ENCODE measurements around the gene MRS2.
A peak's percentile ranks its signal among the peaks of the same experiment; 100 is the strongest.
"Not testable (repeated sequence)": the region's sequence is repeated elsewhere in the genome, so short reads cannot be mapped to it uniquely, and the experiment has no call there.

The MRS2 gene

DNA sequence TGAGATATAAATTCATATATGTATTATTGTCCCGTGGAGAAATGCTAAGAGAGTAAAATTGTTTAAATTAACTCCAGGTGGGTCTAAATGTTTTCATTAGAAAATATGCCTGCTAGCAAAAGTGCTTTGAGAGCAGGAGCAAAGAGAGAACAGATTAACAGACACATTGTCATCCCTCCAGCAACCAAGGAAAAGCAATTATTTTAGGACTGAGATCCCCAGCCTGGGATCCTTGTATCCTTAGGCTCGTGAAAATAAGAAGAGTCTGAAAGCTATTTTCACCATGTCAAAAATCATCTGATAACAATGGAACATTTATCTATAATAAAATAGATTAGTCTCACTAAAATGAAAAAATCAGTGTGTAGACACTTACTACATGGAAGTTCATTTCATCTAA is 11.5 kb upstream of the MRS2 start:
- no peak for DNase-seq

DNA sequence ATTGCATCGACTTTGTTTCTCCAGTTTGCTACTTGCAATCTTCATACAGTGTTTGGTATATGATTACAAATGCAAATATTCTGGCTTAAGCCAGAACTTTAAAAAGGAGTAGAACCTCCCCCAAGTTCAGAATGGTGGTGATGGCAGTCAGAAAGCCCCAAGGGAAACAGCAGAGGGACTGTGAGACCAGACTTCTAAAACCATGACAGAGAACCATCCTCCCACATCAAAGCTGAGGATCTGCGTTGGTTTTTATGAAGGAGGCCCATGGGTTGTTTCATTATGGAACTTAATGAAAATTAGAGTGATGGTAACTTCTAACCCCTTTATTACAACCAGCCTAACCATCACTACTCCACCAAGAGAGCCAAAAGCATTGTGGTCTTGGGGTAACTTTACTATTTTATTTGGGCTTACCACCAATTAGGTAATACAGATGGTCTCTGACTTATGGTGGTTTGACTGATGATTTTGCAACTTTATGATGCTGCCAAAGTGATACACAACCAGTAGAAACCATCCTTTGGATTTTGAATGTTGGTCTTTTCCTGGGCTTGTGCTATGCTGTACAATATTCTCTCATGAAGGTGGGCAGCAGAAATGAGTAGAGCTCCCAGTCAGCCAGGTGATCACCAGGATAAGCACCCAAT is 10.9 kb upstream of the MRS2 start:
- no peak for DNase-seq

DNA sequence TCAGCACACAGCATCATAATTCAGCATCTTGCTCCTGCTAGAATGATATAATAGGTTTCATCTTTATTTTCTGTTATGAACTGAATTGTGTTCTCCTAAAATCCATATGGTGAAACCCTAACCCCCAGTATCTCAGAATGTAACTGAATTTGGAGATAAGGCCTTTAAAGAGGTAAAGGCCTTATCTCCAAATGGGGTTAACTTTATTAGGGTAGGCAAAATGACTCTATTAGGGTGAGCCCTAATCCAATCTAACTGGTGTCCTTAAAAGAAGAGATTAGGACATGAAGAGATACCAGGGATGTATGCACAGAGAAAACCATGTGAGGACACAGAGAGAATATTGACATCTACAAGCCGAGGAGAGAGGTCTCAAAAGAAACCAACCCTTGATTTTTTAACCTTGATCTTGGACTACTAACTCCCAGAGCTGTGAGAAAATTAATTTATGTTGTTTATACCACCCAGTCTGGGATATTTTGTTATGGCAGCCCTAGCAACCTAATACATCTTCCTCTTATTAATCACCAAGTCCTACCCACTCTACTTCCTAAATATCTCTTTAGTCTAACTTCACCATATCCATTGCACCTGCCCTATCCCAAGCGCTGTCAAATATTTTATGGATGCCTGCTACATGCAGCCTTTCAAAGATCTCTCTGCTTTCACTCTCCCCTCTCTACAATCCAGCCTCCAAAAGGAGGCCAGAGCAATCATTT is 8.5 kb upstream of the MRS2 start:
- DNase-seq = no peak

DNA sequence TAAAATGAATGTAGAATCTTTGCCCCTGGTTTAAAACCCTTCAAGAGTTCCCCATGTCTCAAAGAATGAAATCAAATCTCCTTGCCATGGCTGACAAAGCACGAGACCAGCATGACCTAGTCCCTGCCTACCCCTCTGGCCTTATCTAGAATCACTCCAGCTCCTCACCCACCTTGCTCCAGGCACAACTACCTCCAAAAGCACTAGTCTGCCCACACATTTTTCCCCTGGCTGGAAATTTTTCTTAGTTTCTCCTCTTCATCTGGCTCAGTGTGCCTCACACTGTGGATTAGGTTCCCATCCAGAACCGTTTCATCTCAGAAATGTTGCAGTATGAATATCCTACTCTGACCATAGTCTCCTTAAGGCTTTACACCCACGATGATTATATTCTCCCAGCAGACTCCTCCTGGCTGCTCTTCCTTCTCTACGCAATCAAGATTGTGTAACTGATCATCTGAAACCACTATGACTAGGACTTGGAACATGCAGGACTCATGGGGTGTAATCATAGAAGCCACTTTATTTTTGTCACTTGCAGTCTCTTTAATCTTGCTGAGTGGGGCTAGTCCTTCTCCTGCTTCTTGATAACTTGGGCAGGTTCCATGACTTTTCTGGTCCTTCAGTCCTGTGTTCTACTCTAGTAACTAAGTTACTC is 7.8 kb upstream of the MRS2 start:
- no peak for DNase-seq

DNA sequence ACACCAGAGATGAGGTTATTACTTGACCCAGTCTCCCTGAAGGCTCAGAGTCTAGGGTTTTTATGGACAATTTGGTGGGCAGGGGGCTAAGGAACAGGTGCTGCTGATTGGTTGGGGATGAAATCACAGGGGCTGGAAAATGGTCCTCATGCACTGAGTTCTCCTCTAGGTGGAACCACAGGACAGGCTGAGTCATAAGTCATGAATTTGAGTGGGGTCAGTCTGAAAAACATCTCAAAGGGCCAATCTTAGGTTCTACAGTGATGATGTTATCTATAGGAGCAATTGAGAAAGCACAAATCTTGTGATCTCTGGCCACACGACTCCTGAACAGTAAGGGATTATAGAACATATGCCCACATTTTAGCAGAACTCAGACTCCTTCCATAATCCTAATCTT is 5.9 kb upstream of the MRS2 start:
- no peak for DNase-seq

DNA sequence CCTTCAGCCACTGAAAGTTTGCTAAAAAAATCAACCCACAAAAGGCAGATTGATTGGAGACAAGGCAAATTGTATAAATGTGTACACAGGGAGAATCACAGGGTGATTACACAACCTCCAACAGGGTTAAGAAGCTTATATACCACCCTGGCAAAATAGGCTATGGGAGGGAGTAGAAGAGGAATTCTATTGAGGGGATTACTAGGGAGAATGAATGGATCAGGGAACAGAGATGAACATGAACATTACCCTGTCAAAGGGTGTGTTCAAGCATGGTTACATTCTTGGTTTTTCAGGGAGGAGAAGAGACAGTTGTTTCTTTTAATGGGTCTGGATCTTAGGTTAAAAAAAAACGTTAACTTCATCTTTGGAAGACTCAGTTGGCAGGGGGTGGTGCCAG is 5.1 kb upstream of the MRS2 start:
- DNase-seq = no peak

DNA sequence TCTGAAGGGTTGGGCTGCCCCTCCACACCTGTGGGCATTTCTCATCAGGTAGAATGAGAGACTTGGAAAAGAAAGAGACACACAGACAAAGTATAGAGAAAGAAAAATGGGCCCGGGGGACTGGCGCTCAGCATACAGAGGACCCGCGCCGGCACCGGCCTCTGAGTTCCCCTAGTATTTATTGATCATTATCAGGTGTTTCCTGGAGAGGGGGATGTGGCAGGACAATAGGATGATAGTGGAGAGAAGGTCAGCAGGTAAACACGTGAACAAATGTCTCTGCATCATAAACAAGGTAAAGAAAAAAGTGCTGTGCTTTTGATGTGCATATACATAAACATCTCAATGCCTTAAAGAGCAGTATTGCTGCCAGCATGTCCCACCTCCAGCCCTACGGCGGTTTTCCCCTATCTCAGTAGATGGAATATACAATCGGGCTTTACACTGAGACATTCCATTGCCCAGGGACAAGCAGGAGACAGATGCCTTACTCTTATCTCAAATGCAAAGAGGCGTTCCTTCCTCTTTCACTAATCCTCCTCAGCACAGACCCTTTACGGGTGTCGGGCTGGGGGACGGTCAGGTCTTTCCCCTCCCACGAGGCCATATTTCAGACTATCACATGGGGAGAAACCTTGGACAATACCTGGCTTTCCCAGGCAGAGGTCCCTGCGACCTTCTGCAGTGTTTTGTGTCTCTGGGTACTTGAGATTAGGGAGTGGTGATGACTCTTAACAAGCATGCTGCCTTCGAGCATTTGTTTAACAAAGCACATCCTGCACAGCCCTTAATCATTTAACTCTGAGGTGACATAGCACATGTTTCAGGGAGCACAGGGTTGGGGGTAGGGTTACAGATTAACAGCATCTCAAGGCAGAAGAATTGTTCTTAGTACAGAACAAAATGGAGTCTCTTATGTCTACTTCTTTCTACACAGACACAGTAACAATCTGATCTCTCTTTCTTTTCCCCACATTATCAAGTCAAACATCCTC is 2.4 kb upstream of the MRS2 start:
- peak; percentile 11 to 23 for DNase-seq

DNA sequence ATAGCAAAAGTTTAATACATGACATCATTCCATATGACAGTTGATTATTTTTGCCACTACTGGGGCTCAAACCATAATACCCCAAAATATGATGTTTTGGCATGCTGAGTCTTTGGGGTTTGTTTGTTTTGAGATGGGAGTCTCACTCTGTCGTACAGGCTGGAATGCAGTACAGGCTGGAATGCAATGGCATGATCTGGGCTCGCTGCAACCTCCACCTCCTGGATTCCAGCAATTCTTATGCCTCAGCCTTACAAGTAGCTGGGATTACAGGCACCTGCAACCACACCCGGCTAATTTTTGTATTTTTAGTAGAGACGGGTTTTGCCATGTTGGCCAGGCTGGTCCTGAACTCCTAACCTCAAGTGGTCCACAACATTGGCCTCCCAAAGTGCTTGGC is 1.3 kb upstream of the MRS2 start:
- no peak for DNase-seq

DNA sequence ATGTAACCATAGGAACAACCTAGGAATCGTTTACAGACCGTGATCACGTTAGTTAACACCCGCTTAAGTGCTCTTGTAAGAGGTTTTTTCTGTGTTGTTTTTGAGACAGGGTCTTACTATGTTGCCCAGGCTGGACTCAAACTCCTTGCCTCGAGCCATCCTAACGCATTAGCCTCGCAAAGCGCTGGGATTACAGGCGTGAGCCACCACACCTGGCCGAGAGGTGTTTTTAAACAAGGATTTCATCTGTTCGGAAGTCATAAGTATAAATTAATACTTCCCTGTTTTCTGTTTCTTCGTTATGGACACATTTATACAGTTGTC is 727 bp downstream of the MRS2 start:
- DNase-seq = peak; percentile 5 to 35

DNA sequence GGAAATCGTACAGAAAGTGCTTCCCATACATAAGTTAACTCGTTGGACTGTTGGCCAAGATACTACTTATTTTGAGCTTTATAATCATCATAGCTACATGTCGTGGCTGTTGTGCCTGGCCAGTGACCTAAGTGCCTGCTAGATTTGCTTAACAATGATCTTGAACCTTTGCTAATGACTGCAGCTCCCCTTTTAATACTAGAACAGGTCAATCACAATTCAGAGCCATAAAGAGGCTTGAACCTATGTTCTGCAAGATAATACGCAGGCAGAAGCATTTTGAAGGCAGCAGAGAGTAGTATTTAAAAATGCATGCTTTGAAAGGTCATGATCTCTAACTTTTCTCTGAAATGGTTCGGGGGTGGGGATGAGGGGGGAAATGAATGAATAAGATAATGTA is 2.5 kb downstream of the MRS2 start:
- no peak for DNase-seq

DNA sequence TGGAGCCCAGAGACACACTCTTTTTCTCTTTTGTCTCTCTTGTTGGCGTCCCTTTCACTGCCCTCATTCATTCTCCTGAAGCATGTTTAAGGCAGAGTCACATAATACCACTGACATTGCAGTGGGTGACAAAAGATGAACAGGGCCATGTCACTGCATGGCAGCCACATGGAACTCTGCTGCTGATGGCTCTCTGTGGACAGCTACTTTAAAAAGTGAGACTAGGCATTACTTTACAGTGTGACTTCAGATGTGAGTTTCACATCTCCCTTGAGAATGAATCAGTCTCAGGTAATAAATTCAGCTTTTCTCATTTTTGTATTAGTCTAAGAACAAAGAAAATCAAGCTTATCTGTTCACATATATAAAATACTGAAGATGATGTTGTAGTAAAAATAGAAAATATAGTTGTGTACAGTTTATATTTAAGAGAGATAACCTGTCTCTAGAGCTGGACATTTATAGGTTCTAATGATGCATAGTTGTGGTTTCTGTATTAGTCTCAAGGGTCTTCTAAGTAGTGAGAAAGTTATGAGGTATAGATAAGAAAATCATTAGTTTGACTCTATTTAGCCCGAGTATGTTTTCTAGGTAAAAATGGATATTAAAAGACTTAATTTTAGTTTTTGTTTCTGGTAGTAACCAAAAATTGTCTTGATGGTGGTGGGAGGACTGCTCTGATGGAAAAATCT is 6.1 kb downstream of the MRS2 start:
- no peak for DNase-seq

DNA sequence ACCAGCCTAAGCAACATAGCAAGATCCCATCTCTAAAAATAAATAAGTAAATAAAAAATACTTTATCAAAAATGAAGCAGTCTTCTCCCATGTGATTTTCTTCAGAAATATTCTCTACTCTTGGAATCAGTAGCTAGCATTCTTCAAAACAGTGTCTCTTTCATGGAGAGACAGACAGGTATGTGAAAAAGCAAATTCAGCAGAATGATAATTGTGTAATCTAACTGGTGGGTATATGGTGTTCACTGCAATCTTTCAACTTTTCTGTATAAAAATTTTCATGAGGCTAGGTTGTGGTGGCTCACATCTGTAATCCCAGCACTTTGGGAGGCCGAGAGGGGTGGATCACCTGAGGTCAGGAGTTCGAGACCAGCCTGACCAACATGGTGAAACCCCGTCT is 7.9 kb downstream of the MRS2 start:
- no peak for DNase-seq

DNA sequence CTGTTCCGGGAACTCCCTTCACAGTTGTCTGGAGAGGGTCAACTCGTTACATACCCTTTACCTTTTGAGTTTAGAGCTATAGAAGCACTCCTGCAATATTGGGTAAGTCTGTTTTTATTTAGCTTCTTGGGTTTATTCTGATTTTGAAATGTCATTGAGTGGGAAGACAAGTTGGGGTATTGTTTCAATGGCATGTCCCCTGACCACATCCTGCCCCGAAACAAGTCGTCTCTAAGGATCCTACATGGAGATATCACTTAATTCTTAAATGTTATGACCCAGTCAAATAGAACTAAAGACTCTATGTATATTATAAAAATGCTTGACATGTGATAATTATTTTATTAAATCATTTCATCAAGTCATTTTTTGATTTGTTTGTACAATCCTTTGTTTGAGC is 9.6 kb downstream of the MRS2 start:
- no peak for DNase-seq

DNA sequence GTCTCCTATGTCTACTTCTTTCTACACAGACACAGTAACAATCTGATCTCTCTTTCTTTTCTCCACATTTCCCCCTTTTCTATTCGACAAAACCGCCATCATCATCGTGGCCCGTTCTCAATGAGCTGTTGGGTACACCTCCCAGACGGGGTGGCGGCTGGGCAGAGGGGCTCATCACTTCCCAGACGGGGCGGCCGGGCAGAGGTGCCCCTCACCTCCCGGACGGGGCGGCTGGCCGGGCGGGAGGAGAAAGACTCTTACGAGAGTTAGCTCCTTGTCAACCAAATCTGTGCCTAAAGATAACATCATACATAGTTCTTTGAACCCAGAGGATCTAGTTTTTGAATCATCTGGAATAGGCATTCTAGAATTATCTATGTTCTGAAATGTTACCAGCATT is 11.8 kb downstream of the MRS2 start:
- DNase-seq = not testable (repeated sequence)

DNA sequence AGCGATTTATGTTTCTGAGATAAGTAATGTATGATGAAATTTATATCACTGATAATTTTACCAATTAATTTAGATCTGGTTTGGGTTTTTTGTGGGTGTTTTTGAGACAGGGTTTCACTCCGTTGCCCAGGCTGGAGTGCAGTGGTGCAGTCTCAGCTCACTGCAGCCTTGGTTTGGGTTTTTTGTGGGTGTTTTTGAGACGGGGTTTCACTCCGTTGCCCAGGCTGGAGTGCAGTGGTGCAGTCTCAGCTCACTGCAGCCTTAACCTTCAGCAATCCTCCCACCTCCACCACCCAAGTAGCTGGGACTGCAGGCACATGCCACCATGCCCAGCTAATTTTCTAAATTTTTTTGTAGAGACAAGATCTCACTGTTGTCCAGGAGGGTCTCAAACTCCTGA is 13.0 kb downstream of the MRS2 start:
- no peak for DNase-seq

DNA sequence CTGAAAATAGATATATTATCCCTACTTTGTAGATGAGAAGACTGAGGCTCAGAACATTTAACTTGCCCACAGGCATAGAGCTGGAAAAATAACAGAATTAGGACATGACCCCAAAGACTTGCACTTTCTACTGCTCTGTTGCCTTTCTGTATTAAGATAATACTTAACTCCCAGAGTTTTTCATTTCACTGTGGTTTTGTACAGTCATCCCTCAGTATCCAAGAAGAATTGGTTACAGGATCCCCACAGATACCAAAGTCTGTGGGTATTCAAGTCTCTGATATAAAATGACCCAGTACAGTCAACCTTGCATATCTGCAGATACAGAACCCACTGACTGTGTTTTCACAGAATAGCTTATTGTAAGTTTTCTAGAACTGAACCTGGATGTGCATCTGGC is 16.8 kb downstream of the MRS2 start:
- no peak for DNase-seq

DNA sequence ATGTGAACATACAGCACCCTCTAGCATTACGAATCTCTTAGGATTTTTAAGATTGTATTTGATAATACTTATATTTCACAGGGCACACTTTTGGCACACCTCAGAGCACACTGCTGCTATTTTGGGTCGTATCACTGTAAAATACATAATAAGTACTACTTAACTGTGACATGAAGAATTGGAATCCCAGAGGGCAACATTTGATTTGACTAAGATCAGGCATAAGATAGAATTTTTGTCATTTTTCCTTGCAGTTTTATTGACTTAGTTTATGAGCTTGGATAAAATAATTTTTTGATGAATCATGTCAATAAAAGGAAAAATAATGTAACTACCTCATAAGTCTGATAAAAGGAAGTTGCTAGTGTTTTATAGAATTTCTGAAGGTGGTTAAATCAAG is 22.4 kb downstream of the MRS2 start:
- DNase-seq = no peak

DNA sequence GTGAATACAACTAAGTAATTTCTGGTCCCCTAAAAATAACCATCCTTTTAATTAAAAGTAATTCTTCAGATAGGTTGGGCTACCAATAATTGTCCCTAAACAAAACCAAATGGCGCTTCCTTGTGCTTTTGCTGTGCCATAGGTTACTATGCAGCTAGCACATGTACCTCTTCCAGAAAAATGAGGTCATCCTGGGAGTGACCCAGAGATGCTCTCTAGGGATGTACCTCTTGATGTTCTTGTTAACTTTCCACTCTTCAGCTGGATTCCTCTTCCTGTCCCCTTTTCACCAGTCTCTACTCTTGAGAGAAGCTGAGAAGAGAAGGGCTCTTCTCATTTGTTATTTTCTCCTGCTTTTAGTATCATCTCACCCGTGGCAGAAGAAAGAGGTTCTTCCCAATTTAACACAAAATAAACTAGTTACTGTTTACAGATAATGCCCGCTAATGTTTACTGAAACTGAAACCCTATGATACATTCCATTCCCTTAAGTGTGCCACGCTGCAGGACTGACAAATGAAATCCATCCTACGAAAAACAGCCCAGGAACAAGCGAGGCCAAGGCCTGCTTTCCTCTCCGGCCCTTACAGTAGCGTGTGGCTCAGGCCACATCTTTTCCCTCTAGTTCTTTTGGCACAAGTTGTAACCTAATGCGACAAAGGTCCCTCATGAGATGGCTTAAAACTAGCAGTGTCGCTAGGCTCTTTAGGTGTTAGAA is 24.2 kb downstream of the MRS2 start:
- DNase-seq = no peak

DNA sequence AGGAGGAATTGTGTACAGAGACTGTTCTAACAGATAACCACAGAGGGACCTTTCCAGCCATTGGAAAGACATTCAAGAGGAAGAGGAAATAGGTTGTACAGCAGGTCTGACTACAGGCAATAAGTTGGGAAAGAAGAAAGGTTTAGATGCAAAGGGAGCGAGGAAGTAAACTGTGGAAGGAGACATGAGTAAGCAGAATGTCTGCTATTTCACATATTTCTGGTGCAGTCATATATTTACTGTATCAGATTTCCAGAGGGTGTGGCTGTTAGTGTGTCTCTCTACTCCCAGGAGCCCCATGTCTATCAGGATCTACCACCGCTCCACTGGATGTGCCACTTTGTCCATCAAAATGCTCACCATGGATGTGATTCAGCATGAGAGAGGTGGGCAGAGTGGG is 25.9 kb downstream of the MRS2 start:
- DNase-seq = no peak

DNA sequence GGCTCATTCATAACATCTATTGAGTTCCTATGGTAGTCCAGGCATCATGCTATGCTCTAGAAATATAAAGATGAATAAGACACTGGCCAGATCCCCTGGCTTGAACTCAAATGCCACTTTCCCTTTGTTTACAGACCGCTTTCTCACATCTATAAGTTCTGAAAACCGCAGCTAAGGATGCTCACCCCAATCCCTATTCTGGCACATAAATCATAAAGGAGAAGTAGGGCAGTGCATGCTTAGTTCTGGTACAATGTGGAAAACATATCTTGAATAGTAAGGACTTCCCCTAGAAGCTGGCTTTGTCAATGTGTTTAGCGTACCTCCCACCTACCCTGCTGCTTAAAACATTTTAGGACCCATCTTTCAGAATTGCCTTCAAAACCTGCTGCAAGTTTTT is 26.4 kb downstream of the MRS2 start:
- no peak for DNase-seq

DNA sequence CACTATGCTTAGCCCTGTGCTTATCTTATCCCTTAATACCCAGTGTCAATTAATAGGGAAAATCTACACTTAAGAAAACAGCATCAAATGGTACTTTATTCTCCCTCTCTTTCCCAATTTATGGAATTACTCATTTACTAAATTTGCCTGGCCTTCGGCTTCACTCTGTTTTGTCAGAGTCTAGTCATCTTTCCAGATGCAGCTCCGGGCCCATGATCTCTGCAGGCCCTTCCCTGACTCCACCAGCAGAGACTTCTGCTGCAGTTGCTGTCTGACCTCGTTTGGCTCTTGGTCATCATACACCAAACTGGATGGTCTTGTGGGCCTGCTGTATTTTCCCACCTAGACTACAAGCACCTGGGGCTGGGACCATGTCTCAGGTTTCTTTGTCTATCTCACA is 27.4 kb downstream of the MRS2 start:
- no peak for DNase-seq

DNA sequence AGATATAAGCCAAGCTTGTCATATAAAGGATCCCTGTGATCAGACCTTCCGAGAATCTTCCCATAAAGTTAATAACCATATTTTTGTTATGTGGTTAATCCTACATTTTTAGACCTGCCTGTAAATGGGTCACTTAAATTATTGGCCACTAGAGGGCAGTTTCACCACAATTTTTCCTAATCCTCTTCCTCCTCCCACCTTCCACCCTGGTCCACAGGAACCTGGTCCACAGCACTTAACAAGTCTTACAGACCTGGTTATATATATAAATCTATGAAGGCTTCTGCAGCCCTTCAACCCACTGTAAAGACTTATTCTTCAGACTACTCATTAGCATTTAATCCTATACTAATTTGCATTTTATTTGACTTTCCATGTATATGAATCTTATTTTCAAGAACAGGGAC is 28.3 kb downstream of the MRS2 start:
- peak in 1 of 2 experiments; percentile 52 for DNase-seq

Data from NCI-H526 (cell line).